ENCODE data around the gene IFIH1.

The IFIH1 gene

DNA sequence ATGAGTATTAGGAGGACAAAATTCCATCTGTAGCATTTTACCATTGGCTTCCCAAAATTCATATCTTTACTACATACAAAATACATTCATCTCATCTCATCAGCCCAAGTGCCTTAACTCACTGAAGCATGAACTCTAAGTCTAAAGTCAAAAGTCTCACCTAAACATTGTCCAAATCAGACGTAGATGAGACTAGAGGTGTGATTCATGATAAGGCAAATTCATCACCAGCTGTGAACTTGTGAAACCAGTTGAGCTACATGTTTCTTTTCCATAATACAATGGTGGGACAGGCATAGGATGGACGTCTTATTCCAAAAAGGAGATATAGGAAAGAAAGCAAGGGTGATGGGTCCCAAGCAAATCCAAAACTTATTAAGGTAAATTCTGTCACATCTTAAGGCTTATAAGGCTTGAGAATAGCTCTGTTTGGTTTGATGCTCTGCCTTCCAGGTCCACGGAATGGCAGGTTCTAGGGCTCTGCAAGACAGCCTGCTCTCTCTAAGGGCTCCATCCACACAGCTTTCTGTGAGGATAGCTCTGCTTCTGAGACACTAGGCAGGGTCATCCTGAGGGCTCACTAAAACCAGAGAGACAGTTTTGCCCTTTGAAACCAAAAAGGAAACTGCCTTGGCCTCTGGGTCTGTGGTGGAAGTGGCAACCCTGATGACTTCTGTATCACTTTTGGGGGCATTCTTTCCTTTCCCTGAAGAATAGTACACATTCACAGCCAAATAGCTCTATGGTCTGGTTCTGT, 9.6 kb downstream of the IFIH1 start:
- no peak for DNase-seq (ENCODE audit: low spot score)

DNA sequence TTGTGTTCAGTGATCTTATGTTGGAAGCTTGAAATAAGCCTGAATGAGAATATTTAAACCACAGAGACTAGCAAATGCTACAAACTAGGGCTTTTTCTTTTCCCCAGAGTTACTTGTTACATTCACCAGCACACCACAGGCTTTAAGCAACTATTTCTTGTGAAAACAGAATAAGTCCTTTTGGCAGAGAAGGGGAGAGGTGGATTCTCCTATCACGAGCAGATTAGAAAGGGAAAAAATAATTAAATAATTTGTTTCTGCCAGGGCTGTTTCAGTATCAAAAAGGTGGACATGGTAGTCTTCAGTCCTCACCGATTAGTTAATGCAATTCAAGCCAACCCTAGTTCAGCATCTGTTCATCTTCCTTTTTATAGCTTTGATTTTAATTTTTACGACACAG, 12.6 kb downstream of the IFIH1 start:
- DNase-seq (ENCODE audit: low spot score), result no peak

DNA sequence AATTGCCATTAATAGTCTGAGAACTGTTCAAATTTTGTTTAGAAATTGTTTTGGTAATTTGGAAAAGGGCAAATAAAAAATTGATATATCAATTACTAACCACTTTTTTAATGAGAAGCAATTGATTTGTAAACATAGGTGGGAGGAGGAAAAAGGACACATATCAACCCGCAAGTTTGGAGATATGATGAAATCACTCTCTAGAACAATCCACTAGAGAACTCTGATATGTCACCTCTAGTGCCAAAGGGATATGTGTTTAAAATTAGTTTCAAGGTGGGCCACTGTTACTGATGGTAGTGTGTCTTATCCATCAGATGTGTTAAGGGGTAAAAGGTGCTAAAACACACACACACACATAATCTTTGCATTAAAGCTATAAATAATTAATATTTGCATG, 16.6 kb downstream of the IFIH1 start:
- no peak for DNase-seq (ENCODE audit: low spot score)

DNA sequence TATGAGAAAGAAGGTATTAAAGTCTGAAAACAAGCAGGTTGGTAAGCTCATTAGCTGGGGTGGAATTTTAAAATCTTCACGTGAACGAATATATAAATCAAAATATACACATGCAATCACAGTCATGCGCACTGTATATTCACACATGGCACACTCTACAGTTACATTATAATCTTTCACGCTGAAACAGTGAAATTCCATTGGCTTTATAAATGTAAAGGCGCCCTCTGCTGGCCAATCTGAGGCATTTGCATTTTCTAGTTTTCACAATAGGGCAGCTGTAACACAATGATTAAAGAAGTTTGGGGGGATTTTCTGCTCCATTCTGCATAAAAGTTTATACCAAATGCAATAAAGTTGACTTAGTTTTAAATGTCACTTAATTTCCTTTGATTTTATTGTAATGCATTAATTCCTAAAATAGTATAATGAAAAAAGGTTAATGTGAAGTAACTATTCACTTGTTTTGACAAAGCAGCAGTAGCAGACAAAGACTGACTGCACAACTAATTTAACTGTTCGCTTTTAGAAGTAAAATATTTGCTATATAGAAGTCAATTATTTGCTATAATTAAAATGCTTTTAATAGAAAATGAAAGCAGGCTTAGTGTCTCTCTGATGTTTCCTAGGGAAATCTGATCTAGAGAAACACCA, 17.2 kb downstream of the IFIH1 start:
- peak; percentile 84 for DNase-seq (ENCODE audit: low spot score)

DNA sequence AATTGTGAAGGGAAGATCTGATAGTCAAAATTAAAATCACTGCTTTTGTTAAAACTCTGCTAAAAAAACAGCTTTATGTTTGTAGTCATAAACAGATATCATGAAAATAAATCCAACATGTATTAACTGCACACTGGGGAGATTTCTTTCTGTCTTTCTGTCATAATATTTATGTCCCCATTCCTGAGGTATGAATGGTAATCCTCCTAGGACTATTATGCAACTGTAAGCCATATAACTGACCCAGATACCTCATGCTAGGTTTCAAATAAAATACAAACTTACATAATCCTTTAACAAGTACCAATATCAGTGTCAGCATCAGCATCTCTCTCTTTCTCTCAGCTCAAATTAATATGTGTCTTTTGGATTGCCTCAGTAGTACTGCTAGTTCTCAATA, 18.2 kb downstream of the IFIH1 start:
- DNase-seq (ENCODE audit: low spot score), result no peak

DNA sequence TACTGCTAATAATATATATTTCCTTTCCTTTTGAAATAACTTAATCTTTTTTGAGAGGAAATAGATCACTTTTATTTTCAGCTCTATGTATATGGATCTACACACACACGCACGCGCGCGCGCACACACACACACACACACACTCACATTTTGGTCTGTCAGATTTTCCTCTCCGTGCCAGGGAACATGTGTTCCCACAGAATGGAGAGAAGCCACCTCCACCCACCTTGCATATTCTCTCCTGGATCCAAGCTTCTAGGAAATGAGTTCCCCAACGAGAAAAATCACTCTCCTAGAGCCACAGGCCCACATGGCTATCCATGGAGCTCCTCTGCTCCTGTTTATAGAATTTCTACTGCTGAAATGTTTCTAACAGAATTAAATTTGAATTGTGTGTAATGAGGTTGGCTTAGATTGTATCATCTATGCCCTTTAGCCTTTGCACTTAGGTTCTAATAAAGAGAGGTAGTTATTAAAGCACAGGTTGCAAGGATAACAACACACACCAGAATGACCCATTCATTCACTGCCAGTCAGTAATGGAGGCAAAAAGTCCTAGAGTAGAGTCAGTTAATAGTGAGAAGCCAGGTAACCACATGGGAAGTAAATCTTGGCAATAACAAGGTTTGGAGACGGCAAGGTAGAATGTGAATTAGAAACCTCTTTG, 19.7 kb downstream of the IFIH1 start:
- no peak for DNase-seq (ENCODE audit: low spot score)

DNA sequence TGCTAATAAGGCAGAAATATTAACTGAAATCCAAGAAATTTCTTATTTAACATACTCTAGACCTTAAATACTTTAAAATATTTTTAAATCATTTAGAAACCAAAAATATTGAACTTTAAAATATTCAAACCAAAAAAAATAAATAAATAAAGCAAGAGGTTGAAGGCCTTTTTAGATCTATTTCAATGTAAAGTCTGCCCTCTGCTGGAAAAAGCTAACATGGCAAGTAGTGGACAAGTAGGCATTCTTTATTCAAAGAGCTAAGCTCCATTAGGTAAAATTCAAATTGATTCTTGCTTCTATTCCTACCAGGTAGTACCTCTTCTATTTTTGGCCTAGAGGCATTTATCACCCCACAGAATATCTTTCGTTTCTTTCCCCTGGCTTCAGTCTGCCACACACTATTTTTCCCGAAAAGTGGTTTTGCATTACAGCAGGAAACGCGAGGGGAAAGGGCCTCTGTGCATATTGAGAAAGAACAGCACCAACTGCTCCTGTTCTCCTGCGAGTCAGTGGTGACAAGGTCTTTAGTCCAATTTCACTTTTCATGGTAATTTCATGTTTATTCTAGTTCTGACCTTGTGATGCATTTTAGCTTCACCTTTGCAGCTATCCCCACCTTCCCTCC, 20.4 kb downstream of the IFIH1 start:
- peak; percentile 77 for DNase-seq (ENCODE audit: low spot score)

DNA sequence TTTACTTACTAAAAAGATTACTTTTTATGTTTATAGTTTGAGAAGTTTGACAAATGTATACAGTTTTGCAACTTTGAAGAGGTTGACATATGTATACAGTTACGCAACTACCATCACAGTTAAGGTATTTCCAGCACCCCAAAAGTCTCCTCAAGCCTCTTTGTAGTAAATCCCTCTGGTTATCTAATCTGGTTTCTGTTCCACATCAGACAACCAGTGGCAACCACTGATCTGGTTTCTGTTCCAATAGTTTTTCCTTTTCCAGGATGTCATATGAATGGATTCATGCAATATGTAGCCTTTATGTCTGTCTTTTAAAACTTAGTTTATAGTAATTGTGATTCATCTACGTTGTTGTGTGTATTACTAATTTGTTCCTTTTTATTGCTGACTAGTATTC, 23.5 kb downstream of the IFIH1 start:
- DNase-seq (ENCODE audit: low spot score), result no peak

DNA sequence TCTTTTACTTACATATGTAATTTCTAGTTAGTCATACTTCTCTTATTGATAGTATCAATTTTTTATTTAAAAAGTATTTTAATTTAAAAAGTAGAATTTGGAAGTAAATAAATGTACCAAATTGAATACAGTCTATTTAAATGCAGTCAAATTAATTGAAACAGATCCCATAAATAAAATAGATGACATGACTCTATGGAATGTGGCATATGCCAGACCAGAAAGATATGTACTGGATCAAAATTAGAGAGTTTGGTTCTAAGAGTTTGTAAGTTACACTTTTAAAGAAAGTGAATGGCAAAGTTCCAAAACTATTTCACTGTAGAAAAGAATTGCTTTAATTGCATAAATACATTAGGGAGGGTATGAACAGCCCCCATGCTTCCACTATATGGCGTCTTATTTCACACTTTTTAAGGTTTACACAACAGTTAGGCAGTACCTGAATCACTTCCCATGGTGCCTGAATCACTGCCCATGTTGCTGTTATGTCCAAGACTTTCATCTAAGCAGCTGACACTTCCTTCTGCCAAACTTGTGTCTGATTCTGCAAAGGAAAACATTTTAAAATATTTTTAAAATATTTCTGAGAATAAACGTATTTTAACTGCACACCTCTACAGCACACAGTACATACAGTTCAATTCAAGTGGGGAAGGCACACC, 25.2 kb downstream of the IFIH1 start:
- DNase-seq (ENCODE audit: low spot score), result peak; percentile 23

DNA sequence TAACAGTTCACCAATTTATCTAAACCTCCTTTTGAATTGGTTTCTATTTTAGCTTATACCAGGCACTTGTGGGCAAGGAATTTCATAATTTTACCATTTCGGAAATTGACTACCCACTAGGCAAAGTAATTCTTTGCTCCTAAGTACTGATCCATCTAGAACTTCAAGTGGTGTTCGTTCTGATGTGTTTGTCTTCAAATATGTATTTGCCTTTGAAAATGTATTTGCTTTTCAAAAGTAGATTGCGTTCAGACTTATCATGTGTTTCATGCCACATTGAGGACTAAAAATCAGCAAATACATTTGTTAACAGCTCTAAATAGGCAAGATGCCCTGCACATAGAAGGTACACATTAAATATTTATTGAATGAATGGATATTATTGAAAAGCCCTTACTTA, 26.7 kb downstream of the IFIH1 start:
- DNase-seq (ENCODE audit: low spot score), result no peak

DNA sequence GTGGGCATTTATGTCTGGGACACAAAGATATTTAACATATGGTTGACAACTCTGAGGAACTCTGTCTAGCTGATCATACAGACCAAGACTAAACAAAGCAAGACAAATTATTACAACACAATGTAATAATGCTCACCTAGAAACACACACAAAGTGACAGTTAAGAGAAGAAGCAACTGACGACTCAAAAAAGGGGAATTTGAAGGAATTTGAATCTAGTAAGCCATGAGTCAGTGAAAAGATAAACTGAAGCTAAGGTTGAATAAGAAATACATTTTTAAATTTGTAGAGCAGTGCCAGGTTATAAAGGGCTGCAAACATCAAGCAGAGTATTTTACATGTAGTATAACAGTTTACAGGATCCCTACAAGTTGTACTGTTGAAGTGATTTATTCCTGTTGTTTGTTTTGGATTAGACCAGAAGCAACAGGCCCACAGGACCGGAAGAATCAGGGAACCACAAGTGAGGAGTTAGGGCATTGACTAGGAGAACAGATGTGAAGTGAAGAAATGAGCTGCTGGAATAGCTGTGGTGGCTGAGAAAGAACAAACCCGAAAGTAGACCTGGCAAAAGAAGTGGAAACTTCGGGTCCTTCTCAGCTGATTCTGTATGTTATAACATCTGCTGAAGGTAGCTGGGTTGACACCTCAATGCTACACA, 35.6 kb downstream of the IFIH1 start:
- no peak for DNase-seq (ENCODE audit: low spot score)

DNA sequence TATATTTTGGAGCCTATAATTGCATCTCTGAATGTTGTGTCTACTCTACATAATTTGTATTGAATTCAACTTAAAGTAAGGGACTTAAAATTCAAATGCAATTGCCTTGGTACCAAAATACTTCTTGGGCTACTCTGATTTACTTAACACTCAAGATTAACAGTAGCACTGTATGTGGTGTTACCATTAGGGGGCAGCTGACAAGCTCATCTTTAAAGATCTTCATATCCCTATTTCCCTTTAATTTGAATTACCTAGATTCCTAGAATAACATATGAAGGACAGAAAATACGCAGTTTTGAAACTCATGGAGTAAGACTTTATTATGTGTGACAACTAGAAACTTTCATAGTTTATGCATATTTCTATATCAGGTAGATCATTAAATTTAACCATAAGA, 37.8 kb downstream of the IFIH1 start:
- no peak for DNase-seq (ENCODE audit: low spot score)

DNA sequence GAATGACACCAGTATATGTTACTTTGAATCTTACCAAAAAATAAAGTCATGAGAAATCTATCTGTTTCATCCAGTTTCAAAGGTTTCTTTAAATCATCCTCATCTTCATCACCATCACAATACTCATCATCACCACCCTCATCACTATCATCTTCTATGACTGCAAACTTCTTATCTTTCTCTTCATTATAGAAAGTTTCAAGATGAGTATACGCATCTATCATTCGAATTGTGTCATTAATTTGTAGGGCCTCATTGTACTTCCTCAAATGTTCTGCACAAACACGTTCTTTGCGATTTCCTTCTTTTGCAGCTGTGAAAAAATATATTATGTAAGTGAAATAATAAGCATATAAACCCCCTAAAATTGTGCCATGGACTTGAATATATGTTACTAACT, 41.1 kb downstream of the IFIH1 start:
- DNase-seq (ENCODE audit: low spot score), result no peak

DNA sequence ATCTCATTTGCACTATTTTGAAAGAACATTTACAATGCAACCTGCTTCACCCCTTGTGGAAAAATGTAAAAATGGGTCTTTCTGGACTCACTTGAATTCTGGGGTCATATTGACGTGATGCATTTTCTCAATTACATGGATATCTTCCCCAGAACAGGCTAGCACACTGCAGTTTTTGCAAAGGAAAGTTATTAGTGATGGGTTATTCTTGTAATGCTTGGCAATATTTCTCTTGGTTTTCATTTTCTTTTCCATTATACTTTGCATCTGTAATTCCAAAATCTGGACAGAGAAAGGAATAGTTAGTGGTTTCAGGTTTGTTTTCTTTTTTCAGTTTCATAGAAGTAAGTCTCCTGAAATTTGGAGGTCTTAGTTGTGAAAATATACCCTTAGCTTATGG, 50.5 kb downstream of the IFIH1 start:
- DNase-seq (ENCODE audit: low spot score), result no peak

DNA sequence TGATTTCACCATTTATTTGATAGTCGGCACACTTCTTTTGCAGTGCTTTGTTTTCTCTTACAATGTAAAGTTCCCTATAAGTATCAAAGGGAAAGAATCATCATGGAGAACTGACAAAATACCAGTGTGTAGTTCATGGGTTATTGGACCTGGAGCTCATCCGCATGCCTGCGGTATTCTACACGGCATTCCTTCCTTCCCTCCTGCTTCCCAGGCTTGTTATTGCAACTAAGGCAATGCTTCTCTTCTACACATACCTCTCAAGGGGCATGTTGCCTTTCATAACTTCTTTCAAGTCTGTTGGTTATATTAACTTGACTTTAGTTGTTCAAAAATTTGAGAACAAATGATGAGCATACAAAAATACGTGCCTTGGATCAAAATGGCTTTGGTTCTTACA, 51.0 kb downstream of the IFIH1 start:
- no peak for DNase-seq (ENCODE audit: low spot score)

DNA sequence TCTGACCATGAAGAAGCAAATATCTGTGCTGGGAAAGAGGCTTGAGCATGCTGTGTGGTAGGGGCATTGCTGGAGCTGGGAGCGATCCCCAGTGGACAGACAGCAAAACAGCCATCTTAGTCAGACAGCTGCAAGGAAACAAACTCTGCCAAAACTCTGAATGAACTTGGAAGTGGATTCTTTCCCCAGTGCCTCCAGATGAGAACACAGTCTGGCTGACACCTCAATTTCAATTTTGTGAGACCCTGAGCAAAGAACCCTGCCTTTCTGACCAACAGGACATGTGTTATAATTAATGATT, 52.1 kb downstream of the IFIH1 start:
- DNase-seq (ENCODE audit: low spot score), result no peak

DNA sequence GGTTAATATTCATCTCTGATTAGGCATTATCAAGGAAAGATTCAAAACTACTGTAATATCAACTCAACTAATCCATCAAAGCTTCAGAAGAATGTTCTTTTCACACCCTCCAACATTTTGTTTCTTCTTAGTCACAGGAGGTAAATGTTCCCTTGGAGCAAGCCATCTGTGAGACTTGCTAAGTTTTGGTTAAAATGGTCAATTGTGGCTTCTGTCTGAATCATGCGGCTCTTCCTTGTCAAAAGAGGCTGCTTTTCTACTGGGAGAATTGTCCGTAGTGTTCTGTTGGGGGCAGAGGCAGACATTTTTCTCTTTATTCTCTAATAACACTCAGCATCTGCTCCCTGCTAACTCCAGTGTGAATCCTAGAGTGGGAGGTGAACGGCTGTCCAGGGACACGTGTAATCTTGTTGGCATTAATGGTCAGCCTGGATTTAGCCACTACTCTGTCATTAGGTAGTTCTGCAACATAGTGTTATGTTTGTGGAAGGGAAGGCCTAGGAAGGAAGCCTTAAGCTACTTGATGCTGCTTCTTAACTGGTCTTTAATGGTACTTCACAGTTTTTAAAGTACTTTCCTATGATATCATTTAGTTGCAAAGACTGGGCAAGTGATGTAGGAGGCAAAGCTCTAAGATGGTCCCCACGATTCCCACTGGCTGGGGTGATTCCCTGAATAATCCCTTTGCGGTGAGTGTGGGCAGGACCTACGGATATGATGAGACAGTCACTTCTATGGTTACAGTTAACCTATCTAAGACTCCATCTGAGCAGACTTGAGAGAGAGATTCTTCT, 52.6 kb downstream of the IFIH1 start:
- no peak for DNase-seq (ENCODE audit: low spot score)

DNA sequence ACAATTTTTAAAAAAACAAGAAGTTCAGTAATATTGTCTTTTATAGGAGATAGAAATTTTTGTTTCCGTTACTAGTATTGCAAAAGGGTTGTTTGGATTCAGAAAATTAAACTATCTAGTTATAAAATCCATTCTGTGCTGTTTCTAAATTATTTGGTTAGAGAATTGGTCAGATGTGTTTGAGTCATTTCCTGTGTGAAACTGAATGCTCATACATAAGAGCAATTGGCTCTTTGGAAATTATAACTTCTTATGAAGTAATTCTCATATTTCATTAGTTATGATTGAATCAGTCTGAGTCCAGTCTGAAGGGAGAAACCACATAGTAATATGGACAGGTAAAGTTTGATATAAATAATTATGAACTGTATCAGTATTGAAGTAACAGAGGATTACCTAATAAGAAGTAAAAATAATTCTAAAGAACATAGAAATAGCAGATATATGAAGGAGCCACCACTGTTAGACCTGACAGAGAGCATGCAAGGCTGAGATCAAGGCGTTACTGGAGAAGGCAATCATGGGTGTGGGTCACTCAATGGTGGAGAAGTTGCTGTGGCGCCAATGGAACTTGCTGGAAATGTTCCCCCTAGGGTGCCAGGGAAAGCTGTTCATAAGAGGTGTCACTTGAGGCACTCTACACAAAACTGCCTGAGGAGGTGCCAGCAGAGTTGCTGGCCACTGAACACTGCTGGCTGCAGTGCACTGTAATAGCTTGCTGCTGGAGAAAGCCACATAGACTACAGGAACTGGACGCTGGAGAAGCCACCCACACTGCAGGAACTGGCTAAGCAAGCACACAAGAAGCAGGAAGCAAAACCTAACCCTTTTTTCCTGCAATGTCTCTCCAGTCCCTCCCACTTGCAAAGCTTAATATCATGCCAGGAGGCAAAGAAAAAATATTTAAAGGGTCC, 57.2 kb downstream of the IFIH1 start:
- DNase-seq (ENCODE audit: low spot score), result peak; percentile 38

DNA sequence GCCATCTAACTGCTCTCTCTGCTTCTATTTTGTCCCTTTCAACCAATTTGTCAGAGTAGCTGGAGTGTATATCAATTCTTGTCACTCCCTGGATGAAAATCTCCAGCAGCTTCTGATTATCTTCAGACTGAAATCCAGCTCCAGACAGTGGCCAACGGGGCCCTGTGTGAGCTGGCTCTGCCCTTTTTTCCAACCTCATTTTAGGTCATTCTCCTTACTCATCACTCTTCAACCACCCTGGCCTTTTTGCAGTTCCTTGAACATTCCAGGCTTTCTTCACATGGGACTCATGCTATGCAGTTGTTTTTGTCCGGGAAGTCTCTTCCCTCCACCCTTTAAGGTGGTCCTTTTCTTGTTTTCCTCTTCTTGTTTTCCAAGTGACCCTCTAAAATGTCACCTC, 59.8 kb downstream of the IFIH1 start:
- DNase-seq (ENCODE audit: low spot score), result no peak

DNA sequence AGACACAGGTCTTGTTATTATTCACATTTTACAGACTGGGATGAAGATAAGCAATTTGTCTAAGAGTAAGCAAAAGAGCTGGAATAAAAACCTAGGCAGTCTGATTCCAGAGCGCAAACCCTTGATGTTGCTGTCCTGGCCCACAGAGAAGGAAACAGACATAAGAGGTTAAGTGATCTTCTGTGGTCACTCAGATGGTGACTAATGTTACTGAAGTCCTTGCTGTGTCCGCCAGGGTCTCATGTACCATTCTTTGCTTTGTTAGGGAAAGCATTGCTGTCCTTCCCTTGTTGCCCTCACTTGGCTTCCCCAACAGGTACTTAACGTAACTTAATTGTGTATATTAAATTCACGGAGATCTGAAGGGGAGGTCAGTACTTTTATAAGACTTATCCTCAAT, 60.3 kb downstream of the IFIH1 start:
- DNase-seq (ENCODE audit: low spot score), result no peak

All from RKO (cell line).